Smooth muscle cell (in vitro differentiated cells): ENCODE data around the gene CFAP100. TPM values are rescaled to one million over a fixed set of nuclear protein-coding genes. Genes with fewer than 3 reads are reported as not detected.

Source experiments
- DNase-seq: peaks from one replicate; lab custom pipeline; 2025; ENCODE audit not compliant: unreplicated experiment; lab: John Stamatoyannopoulos, UW
- H2AFZ ChIP-seq: fragments of 200-600 bp; sonication (generic); 2 replicates; pipeline ENCODE4 v1.6.0; 2016; ENCODE audit warnings: antibody characterized with exemption, low read depth, mild to moderate bottlenecking
- H3F3A ChIP-seq: fragments of 200-600 bp; sonication (generic); 2 replicates; pipeline ENCODE4 v1.6.0; 2017; ENCODE audit warnings: antibody characterized with exemption, low read depth
- H3K27ac ChIP-seq: fragments of 200-600 bp; sonication (generic); 2 replicates; pipeline ENCODE4 v1.5.1; 2016; ENCODE audit warnings: low read depth, mild to moderate bottlenecking
- H3K27me3 ChIP-seq: fragments of 200-600 bp; sonication (generic); 2 replicates; pipeline ENCODE4 v1.6.1; 2016; ENCODE audit warnings: low read depth, mild to moderate bottlenecking
- H3K36me3 ChIP-seq: fragments of 200-600 bp; sonication (generic); 2 replicates; pipeline ENCODE4 v1.5.1; 2016; ENCODE audit warnings: low read depth
- H3K4me1 ChIP-seq: fragments of 200-600 bp; sonication (generic); 2 replicates; pipeline ENCODE4 v1.5.1; 2016; ENCODE audit warnings: low read depth
- H3K4me2 ChIP-seq: fragments of 200-600 bp; sonication (generic); 2 replicates; pipeline ENCODE4 v1.6.0; 2016; ENCODE audit warnings: mild to moderate bottlenecking
- H3K4me3 ChIP-seq: fragments of 200-600 bp; sonication (generic); 2 replicates; pipeline ENCODE4 v1.5.1; 2016; ENCODE audit warnings: mild to moderate bottlenecking
- H3K79me2 ChIP-seq: fragments of 200-600 bp; sonication (generic); 2 replicates; pipeline ENCODE4 v1.6.0; 2016; ENCODE audit warnings: low read depth, mild to moderate bottlenecking
- H3K9ac ChIP-seq: fragments of 200-600 bp; sonication (generic); 2 replicates; pipeline ENCODE4 v1.6.0; 2016; ENCODE audit warnings: low read depth
- H3K9me3 ChIP-seq: fragments of 200-600 bp; sonication (generic); replicated peaks from 2 replicates; pipeline ENCODE4 v1.5.1; 2016; ENCODE audit warnings: low read depth
- H4K20me1 ChIP-seq: fragments of 200-600 bp; sonication (generic); 2 replicates; pipeline ENCODE4 v1.6.0; 2016; ENCODE audit warnings: low read depth
- CTCF ChIP-seq: fragments of 200-600 bp; sonication (generic); IDR thresholded peaks from 2 replicates; pipeline ENCODE4 v1.5.1; 2017; ENCODE audit warnings: borderline replicate concordance, mild to moderate bottlenecking, antibody characterized with exemption; ENCODE audit not compliant: insufficient read depth, poor library complexity, severe bottlenecking
- WGBS: methylation state at CpG from one replicate; pipeline ENCODE4 v1.1.7; 2016; ENCODE audit warnings: low lambda C conversion rate; 5-methylcytosine and 5-hydroxymethylcytosine counted together
- polyA plus RNA-seq: library from polyadenylated mRNA; unstranded; fragments of >200 nt; fragmentation: Nextera tagmentation; extraction: Ambion mirVana; gene quantifications from 2 replicates; pipeline ENCODE4 v1.2.1, GENCODE V29; 2016
- total RNA-seq: library from RNA; depleted of rRNA; stranded (reverse); fragments of >200 nt; gene quantifications from 2 replicates; pipeline ENCODE4 v1.2.3, GENCODE V29; 2014

The CFAP100 gene
- total and polyA plus RNA-seq, 2 experiments from 2014 or later, result not detected

DNA sequence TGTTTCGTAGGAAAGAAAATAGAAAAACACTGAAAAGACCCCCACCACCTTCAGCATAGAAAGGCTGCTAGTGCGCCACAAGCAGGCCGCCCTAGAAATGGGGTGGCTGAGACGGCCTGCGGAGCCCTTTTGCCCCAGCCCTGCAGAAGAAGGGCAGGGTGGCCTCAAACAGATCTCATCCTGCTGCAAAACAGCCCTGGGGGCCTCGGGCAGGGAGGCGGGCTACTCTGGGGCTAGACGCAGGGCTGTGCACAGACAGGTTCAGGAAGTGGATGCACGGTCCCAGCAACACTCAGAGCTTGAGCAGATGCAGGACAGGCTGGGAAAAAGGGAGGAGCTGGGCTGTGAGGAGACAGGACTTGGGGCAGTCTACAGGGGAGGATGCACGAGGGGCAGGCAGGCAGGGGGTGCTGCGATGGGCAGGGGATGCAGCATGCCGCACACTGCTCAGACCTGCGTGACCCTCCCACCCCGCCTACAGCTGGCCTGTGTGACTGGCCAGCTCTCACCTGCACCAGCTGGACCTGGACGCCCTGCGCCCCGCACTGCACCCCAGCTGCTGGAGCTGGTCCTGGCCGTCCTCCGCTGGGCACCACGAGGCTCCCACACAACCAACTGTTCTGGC is 46.7 kb downstream of the CFAP100 start:
- Histone ChIP-seq H3K4me2 (no peak overlapping the region), H3K79me2 (no peaks in the 10 kb centered on the region), H3K9me3 (no peaks in the 10 kb centered on the region), H3K27me3 (no peaks in the 10 kb centered on the region), H3K4me3 (no peak overlapping the region), H3K27ac (no peak overlapping the region), H2AFZ (no peak overlapping the region), H4K20me1 (no peaks in the 10 kb centered on the region), H3K9ac (no peak overlapping the region), H3F3A (no peaks in the 10 kb centered on the region), H3K4me1 (peaks cover 3% of the 10 kb centered on the region), H3K36me3 (no peaks in the 10 kb centered on the region)
- WGBS, result 94% methylated on average over 15 of the region's 20 CpGs
- TF ChIP-seq CTCF, result no peak
- no peak for DNase-seq

- Histone ChIP-seq H3F3A (no peaks in the 10 kb centered on the region), H3K4me3 (no peak overlapping the region), H3K36me3 (no peaks in the 10 kb centered on the region), H2AFZ (no peak overlapping the region), H3K27me3 (no peaks in the 10 kb centered on the region), H3K9me3 (no peaks in the 10 kb centered on the region), H3K27ac (no peak overlapping the region), H3K79me2 (no peaks in the 10 kb centered on the region), H3K9ac (no peak overlapping the region), H4K20me1 (no peaks in the 10 kb centered on the region), H3K4me2 (no peak overlapping the region), H3K4me1 (peaks cover 3% of the 10 kb centered on the region)
- WGBS, result 96% methylated on average over 13 of the region's 13 CpGs
- no peak for TF ChIP-seq CTCF
- DNase-seq, result no peak
These were observed 47.6 kb downstream of the CFAP100 start for GRCh38 chr3:126442094-126442855.

DNA sequence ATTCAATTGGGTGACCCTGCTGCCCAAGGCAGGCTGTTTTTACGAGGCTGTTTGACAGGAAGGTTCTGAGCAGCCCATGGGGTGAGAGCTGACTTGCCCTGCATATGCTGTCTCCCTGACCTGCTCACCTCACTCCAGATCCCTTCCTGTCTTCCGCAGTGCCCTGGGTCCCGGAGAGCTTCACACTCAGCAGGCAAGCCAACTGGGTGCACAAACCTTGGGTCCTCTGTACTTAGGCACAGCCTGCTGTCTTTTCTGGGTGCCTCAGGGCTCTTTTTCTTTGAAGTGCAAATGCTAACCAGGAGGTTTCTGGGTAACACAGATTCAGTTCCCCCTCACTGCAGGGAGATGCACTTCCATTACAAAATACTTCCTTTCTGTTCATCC is 48.1 kb downstream of the CFAP100 start:
- no peak overlapping the region for H3K4me2 ChIP-seq
- no peak overlapping the region for H2AFZ ChIP-seq
- no peak overlapping the region for H3K27ac ChIP-seq
- WGBS, result 77% methylated on average over 3 of the region's 3 CpGs
- no peak overlapping the region for H3K9ac ChIP-seq
- H3K79me2 ChIP-seq, result no peaks in the 10 kb centered on the region
- H3K4me1 ChIP-seq, result peaks cover 3% of the 10 kb centered on the region
- H3K9me3 ChIP-seq, result no peaks in the 10 kb centered on the region
- H3K36me3 ChIP-seq, result no peaks in the 10 kb centered on the region
- H4K20me1 ChIP-seq, result no peaks in the 10 kb centered on the region
- no peaks in the 10 kb centered on the region for H3K27me3 ChIP-seq
- no peak for TF ChIP-seq CTCF
- H3F3A ChIP-seq, result no peaks in the 10 kb centered on the region
- no peak for DNase-seq
- H3K4me3 ChIP-seq, result no peak overlapping the region
